ENCODE results near the gene HOGA1. TPM values are rescaled to one million over a fixed set of nuclear protein-coding genes. Genes with fewer than 3 reads are reported as not detected.
"Not testable (repeated sequence)": the region's sequence is repeated elsewhere in the genome, so short reads cannot be mapped to it uniquely, and the experiment has no call there.

Gene HOGA1
- total RNA-seq, 3 donors from 2014 or later = 1.9 to 11.0 (median 2.3) TPM

GRCh38 chr10:97548828-97549455, 35.2 kb upstream of the HOGA1 start:
- no peak for DNase-seq (ENCODE audit: low spot score in 2 of 2)
- intact Hi-C loops (cut with DNase I; ENCODE audit: low total_unique reads) = loop anchor here (10.0 kb wide), 1 partner anchor 84 kb away; no protein-coding TSS in a partner anchor

GRCh38 chr10:97549587-97550322, 34.4 kb upstream of the HOGA1 start:
- H3K27ac ChIP-seq = peak overlapping the region; percentile 84 to 95
- H3K4me1 ChIP-seq = peaks cover 7 to 10% of the 10 kb centered on the region in 2 donors
- H3K9me3 ChIP-seq = no peaks in the 10 kb centered on the region
- H3K4me3 ChIP-seq = peak overlapping the region in 1 of 3 donors; percentile 46
- H3K36me3 ChIP-seq = no peaks in the 10 kb centered on the region
- DNase-seq (ENCODE audit: low spot score in 2 of 2) = peak in 1 of 2 donors; percentile 91
- TF ChIP-seq POLR2AphosphoS5 (IDR thresholded peaks at IDR 0.05) = peak in 2 of 3 donors; percentile 26 to 65
- no peak for TF ChIP-seq CTCF (IDR thresholded peaks at IDR 0.05)
- intact Hi-C loops (cut with DNase I; ENCODE audit: low total_unique reads) = loop anchor here (10.0 kb wide), 1 partner anchor 85 kb away; no protein-coding TSS in a partner anchor
- no peaks in the 10 kb centered on the region for H3K27me3 ChIP-seq

More at GRCh38 chr10:97548828-97549455, 35.2 kb upstream of the HOGA1 start:
- H3K27me3 ChIP-seq = no peaks in the 10 kb centered on the region
- H3K4me3 ChIP-seq = no peak overlapping the region
- no peaks in the 10 kb centered on the region for H3K9me3 ChIP-seq
- peaks cover 7 to 10% of the 10 kb centered on the region in 2 donors for H3K4me1 ChIP-seq
- TF ChIP-seq POLR2A (IDR thresholded peaks at IDR 0.05) (no peak), CTCF (IDR thresholded peaks at IDR 0.05) (no peak), POLR2AphosphoS5 (IDR thresholded peaks at IDR 0.05) (no peak)
- peak overlapping the region; percentile 84 to 95 for H3K27ac ChIP-seq
- H3K36me3 ChIP-seq = no peaks in the 10 kb centered on the region

- Histone ChIP-seq H3K4me1 (peaks cover 7 to 10% of the 10 kb centered on the region in 2 donors), H3K27me3 (no peaks in the 10 kb centered on the region), H3K4me3 (peak overlapping the region in 1 of 3 donors; percentile 46), H3K36me3 (no peaks in the 10 kb centered on the region), H3K9me3 (peaks cover 0 to 1% of the 10 kb centered on the region in 2 donors), H3K27ac (peak overlapping the region; percentile 84 to 95)
- DNase-seq (ENCODE audit: low spot score in 2 of 2) = no peak
- TF ChIP-seq CTCF (IDR thresholded peaks at IDR 0.05) = no peak
- TF ChIP-seq POLR2A (IDR thresholded peaks at IDR 0.05) = no peak
- TF ChIP-seq POLR2AphosphoS5 (IDR thresholded peaks at IDR 0.05) = no peak
- intact Hi-C loops (cut with DNase I; ENCODE audit: low total_unique reads) = no loop called here
These were observed 33.6 kb upstream of the HOGA1 start for GRCh38 chr10:97550336-97551149.

GRCh38 chr10:97551271-97551670, 32.9 kb upstream of the HOGA1 start:
- Histone ChIP-seq H3K4me1 (peaks cover 7 to 10% of the 10 kb centered on the region in 2 donors), H3K4me3 (no peak overlapping the region), H3K9me3 (peaks cover 0 to 3% of the 10 kb centered on the region in 2 donors), H3K36me3 (no peaks in the 10 kb centered on the region), H3K27ac (no peak overlapping the region), H3K27me3 (no peaks in the 10 kb centered on the region)
- DNase-seq (ENCODE audit: low spot score in 2 of 2) = no peak
- TF ChIP-seq POLR2A (IDR thresholded peaks at IDR 0.05) = no peak
- intact Hi-C loops (cut with DNase I; ENCODE audit: low total_unique reads) = no loop called here

GRCh38 chr10:97553575-97554031, 30.6 kb upstream of the HOGA1 start:
- Histone ChIP-seq H3K9me3 (peaks cover 0 to 3% of the 10 kb centered on the region in 2 donors), H3K27ac (no peak overlapping the region), H3K27me3 (no peaks in the 10 kb centered on the region), H3K4me1 (peaks cover 7 to 10% of the 10 kb centered on the region in 2 donors), H3K36me3 (no peaks in the 10 kb centered on the region), H3K4me3 (no peak overlapping the region)
- TF ChIP-seq POLR2A (IDR thresholded peaks at IDR 0.05) (no peak), CTCF (IDR thresholded peaks at IDR 0.05) (peak in 2 of 3 donors; percentile 65 to 84), POLR2AphosphoS5 (IDR thresholded peaks at IDR 0.05) (peak in 1 of 3 donors; percentile 31)
- intact Hi-C loops (cut with DNase I; ENCODE audit: low total_unique reads) = no loop called here
- peak; percentile 46 to 67 for DNase-seq (ENCODE audit: low spot score in 2 of 2)

- H3K27ac ChIP-seq; H3K4me3 ChIP-seq; H3K4me1 ChIP-seq; H3K9me3 ChIP-seq; intact Hi-C loops (cut with DNase I; ENCODE audit: low total_unique reads); DNase-seq (ENCODE audit: low spot score in 2 of 2); H3K36me3 ChIP-seq; H3K27me3 ChIP-seq: not testable (repeated sequence)
These were observed 29.9 kb upstream of the HOGA1 start for GRCh38 chr10:97554336-97554735.

GRCh38 chr10:97555541-97555940, 28.6 kb upstream of the HOGA1 start:
- H3K4me3 ChIP-seq; H3K27ac ChIP-seq; H3K27me3 ChIP-seq; H3K9me3 ChIP-seq; intact Hi-C loops (cut with DNase I; ENCODE audit: low total_unique reads); H3K4me1 ChIP-seq; DNase-seq (ENCODE audit: low spot score in 2 of 2); H3K36me3 ChIP-seq: not testable (repeated sequence)

Measured in breast epithelium (tissue), 4 donors.